Measurements from ENCODE around the gene ZNF625.

DNA sequence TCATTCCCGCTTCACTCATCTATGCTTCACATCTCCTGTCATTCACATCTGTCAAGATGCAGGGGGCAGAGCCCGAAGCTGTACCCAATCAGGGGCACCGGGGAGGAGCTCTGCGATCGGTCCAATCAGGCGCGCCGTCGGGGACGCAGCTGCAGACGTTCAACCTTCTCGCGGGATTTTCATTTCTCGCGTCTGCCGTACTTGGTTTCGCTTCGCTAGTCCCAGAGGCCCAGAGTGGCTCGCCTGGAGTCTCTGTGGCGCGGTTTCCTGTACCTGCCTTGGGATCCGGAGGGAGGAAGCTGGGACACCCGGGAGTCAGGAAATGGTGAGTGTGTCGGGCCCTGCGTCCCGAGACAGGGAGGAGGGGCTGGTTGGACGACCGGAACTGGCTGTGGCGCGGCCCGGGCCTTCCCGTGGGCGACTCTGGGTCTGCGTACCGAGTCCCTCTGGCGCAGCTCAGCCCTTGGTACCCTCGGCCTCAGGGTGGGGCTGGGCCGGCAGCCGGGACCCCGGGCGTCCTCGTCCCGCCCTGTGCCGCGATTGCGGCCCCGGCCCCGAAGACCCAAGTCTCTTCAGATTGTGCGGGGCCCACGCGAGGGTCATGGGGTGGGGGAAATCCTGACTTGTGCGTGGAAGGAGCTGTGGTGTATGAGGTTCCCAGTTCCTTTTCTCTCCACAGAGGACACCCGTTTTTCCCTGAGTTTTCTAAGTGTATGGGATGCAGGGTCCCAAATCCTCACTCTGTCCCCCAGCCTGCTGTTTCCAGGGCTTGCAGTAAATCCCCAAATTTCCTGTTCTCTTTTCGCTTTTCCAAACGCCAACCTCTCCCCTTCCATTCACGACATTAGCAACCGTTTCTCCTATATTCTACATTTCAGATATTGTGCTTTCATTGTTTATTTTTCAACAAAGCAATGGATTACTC lies 6.6 kb upstream of the ZNF625 start, which contains the start of gene ZNF136:
- TF ChIP-seq, protein P1, sequence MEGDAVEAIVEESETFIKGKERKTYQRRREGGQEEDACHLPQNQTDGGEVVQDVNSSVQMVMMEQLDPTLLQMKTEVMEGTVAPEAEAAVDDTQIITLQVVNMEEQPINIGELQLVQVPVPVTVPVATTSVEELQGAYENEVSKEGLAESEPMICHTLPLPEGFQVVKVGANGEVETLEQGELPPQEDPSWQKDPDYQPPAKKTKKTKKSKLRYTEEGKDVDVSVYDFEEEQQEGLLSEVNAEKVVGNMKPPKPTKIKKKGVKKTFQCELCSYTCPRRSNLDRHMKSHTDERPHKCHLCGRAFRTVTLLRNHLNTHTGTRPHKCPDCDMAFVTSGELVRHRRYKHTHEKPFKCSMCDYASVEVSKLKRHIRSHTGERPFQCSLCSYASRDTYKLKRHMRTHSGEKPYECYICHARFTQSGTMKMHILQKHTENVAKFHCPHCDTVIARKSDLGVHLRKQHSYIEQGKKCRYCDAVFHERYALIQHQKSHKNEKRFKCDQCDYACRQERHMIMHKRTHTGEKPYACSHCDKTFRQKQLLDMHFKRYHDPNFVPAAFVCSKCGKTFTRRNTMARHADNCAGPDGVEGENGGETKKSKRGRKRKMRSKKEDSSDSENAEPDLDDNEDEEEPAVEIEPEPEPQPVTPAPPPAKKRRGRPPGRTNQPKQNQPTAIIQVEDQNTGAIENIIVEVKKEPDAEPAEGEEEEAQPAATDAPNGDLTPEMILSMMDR (IDR thresholded peaks at IDR 0.05), result no peak
- TF ChIP-seq EP300 (IDR thresholded peaks at IDR 0.05) (no peak), POLR2A (IDR thresholded peaks at IDR 0.05) (peak; percentile 73 to 83), POLR2AphosphoS5 (IDR thresholded peaks at IDR 0.05) (peak; percentile 86)

All from gastroesophageal sphincter (tissue), 3 donors.